Vagina (tissue), 2 donors: ENCODE data around the gene ZNF276.

Experiments used
- POLR2A ChIP-seq, 2 donors: fragments of 450-650 bp; IDR thresholded peaks; one replicate each; pipeline ENCODE4 v1.6.1; 2017; ENCODE audit warnings: antibody characterized with exemption in 2 of 2, mild to moderate bottlenecking in 2 of 2, moderate library complexity in 2 of 2
- POLR2AphosphoS5 ChIP-seq, 2 donors: sonication (generic); formaldehyde crosslinking; IDR thresholded peaks; one replicate each; pipeline ENCODE4 v1.9.0; 2017; ENCODE audit warnings: antibody characterized with exemption in 2 of 2, mild to moderate bottlenecking in 2 of 2, low read depth in 1 of 2; ENCODE audit not compliant: insufficient read depth in 1 of 2
- TF ChIP-seq, protein P1 (sequence below), 3 experiments: fragments of 450-650 bp in 2 of 3; fragments of 200-600 bp in 1 of 3; sonication (generic) in 1 of 3; IDR thresholded peaks; one replicate each; pipeline ENCODE4 v1.5.1; 2017 to 2019; ENCODE audit warnings: antibody characterized with exemption in 3 of 3, mild to moderate bottlenecking in 2 of 3, moderate library complexity in 2 of 3

DNA sequence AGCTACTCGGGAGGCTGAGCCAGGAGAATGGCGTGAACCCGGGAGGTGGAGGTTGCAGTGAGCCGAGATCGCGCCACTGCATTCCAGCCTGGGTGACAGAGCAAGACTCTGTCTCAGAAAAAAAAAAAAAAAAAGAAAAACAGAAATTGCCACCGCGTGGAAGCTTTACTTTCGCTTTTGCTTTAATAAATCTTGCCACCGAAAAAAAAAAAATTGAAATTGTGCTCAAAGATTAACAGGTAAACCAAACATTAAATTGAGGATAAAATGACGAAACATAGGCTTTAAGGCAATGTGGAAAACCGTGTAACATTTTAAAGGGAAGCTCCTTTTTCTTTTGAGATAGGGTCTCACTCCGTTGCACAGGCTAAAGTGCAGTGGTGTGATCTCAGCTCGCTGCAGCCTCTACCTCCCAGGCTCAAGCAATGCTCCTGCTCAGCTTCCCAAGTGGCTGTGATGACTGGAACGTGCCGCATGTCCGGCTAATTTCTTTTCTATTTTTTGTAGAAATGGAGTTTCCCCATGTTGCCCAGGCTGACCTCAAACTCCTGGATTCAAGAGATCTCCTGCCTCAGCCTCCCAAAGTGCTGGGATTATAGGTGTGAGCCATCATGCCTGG is 40.1 kb downstream of the ZNF276 start:
- no peak for TF ChIP-seq POLR2AphosphoS5 (IDR thresholded peaks at IDR 0.05; ENCODE audit: insufficient read depth in 1 of 2, low read depth in 1 of 2)
- TF ChIP-seq, protein P1, sequence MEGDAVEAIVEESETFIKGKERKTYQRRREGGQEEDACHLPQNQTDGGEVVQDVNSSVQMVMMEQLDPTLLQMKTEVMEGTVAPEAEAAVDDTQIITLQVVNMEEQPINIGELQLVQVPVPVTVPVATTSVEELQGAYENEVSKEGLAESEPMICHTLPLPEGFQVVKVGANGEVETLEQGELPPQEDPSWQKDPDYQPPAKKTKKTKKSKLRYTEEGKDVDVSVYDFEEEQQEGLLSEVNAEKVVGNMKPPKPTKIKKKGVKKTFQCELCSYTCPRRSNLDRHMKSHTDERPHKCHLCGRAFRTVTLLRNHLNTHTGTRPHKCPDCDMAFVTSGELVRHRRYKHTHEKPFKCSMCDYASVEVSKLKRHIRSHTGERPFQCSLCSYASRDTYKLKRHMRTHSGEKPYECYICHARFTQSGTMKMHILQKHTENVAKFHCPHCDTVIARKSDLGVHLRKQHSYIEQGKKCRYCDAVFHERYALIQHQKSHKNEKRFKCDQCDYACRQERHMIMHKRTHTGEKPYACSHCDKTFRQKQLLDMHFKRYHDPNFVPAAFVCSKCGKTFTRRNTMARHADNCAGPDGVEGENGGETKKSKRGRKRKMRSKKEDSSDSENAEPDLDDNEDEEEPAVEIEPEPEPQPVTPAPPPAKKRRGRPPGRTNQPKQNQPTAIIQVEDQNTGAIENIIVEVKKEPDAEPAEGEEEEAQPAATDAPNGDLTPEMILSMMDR (IDR thresholded peaks at IDR 0.05): no peak
- TF ChIP-seq POLR2A (IDR thresholded peaks at IDR 0.05): no peak
